ENCODE data around the gene SEPTIN8.

DNA sequence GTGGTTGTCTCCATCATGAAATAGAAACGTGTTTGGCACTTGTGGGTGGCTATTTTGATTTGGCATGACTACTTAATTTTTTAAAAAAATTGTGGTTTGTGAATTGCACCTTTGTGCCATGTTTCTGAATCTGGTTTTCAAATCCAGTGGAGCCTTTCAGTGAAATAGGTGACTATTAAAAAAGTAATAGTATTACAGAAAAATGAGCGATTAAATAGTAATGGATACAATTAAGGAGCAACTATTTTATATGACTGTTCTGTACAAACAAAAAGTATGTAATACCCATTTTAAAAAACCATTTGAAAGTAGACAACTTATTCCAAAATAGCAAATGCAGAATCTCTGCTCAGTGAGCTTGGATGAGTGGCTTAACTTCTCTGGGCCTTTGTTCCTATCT lies 39.0 kb upstream of the SEPTIN8 start:
- TF ChIP-seq ZNF747 (CRISPR knock-in tag; IDR thresholded peaks at IDR 0.05; ENCODE audit: borderline replicate concordance) (no peak), CHD2 (IDR thresholded peaks at IDR 0.05; ENCODE audit: low read depth, low read length) (no peak), MAFK (conservative IDR thresholded peaks at IDR 0.05 in 1 of 2, IDR thresholded peaks at IDR 0.05 in 1 of 2; ENCODE audit: low read length in 2 of 2) (no peak), CBX5 (CRISPR knock-in tag; IDR thresholded peaks at IDR 0.05; ENCODE audit: borderline replicate concordance) (no peak), EZH2 (conservative IDR thresholded peaks at IDR 0.05; ENCODE audit: low read depth, low read length) (no peak), KDM1A (CRISPR knock-in tag; IDR thresholded peaks at IDR 0.05) (no peak), PITX1 (CRISPR knock-in tag; IDR thresholded peaks at IDR 0.05) (no peak), KMT2B (CRISPR knock-in tag; IDR thresholded peaks at IDR 0.05) (no peak)
- TF ChIP-seq, protein P1, sequence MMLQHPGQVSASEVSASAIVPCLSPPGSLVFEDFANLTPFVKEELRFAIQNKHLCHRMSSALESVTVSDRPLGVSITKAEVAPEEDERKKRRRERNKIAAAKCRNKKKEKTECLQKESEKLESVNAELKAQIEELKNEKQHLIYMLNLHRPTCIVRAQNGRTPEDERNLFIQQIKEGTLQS (CRISPR knock-in tag; IDR thresholded peaks at IDR 0.05): no peak
- TF ChIP-seq, protein P2, sequence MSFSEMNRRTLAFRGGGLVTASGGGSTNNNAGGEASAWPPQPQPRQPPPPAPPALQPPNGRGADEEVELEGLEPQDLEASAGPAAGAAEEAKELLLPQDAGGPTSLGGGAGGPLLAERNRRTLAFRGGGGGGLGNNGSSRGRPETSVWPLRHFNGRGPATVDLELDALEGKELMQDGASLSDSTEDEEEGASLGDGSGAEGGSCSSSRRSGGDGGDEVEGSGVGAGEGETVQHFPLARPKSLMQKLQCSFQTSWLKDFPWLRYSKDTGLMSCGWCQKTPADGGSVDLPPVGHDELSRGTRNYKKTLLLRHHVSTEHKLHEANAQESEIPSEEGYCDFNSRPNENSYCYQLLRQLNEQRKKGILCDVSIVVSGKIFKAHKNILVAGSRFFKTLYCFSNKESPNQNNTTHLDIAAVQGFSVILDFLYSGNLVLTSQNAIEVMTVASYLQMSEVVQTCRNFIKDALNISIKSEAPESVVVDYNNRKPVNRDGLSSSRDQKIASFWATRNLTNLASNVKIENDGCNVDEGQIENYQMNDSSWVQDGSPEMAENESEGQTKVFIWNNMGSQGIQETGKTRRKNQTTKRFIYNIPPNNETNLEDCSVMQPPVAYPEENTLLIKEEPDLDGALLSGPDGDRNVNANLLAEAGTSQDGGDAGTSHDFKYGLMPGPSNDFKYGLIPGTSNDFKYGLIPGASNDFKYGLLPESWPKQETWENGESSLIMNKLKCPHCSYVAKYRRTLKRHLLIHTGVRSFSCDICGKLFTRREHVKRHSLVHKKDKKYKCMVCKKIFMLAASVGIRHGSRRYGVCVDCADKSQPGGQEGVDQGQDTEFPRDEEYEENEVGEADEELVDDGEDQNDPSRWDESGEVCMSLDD (CRISPR knock-in tag; IDR thresholded peaks at IDR 0.05; ENCODE audit: borderline replicate concordance): no peak
- TF ChIP-seq, protein P3, sequence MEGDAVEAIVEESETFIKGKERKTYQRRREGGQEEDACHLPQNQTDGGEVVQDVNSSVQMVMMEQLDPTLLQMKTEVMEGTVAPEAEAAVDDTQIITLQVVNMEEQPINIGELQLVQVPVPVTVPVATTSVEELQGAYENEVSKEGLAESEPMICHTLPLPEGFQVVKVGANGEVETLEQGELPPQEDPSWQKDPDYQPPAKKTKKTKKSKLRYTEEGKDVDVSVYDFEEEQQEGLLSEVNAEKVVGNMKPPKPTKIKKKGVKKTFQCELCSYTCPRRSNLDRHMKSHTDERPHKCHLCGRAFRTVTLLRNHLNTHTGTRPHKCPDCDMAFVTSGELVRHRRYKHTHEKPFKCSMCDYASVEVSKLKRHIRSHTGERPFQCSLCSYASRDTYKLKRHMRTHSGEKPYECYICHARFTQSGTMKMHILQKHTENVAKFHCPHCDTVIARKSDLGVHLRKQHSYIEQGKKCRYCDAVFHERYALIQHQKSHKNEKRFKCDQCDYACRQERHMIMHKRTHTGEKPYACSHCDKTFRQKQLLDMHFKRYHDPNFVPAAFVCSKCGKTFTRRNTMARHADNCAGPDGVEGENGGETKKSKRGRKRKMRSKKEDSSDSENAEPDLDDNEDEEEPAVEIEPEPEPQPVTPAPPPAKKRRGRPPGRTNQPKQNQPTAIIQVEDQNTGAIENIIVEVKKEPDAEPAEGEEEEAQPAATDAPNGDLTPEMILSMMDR (CRISPR knock-in tag; IDR thresholded peaks at IDR 0.05): no peak

Measured in HepG2 (cell line).